MV-4-11 (cell line): Measurements from ENCODE around the gene PAAF1.
"Not testable (repeated sequence)": the region's sequence is repeated elsewhere in the genome, so short reads cannot be mapped to it uniquely, and the experiment has no call there.

Source experiments
- DNase-seq: peaks from one replicate; lab custom pipeline; 2025; lab: John Stamatoyannopoulos, UW

Gene PAAF1

GRCh38 chr11:73883856-73884255, 7.1 kb downstream of the PAAF1 start:
- DNase-seq, result no peak

GRCh38 chr11:73888244-73888643, 11.4 kb downstream of the PAAF1 start:
- DNase-seq, result no peak

GRCh38 chr11:73889019-73889418, 12.2 kb downstream of the PAAF1 start:
- DNase-seq, result peak; percentile 9

DNA sequence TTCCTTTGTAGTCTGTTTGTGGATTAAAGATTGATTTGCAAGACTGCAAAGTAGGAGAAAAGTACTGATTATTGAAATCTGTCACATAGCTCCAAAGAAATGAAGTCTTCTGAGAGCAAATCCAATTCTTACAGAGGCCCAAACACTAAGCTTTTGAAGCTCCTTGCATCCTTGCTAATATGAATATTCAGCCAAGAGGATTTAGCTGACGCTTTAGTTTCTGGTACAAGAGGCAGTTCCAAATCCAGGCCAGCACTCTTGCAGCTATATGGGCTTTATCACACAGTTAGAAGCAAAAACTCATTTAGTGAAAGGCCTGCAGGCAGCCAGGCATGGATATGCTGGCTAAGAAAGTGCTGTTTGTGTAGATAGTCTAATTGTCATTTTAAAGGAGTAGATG, 12.7 kb downstream of the PAAF1 start:
- no peak for DNase-seq

GRCh38 chr11:73893041-73893440, 16.2 kb downstream of the PAAF1 start:
- no peak for DNase-seq

DNA sequence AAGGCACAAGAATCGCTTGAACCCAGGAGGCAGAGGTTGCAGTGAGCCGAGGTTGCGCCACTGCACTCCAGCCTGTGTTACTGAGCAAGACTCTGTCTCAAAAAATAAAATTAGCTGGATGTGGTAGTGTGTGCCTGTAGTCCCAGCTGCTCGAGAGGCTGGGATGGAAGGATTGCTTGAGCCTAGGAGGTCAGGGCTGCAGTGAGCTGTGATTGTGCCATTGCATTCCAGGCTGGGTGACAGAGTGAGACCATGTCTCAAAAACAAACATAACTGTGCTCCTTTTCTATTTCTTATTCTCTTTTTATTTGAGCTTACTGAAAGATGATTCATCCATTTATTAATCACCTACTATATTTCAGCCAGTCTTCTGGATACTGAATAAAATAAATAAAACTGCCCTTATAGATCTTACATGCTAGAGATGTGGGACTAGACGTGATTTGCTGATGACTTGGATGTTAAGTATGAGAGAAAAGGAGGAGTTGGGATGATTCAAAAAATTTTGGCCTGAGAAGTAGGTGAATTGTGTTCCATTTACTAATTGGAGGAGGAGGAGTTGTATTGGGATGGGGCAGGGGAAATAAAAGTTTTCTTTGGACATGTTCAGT, 18.0 kb downstream of the PAAF1 start:
- DNase-seq, result no peak

GRCh38 chr11:73902303-73902702, 25.5 kb downstream of the PAAF1 start:
- DNase-seq, result no peak

GRCh38 chr11:73907191-73907590, 30.4 kb downstream of the PAAF1 start:
- DNase-seq, result peak; percentile 54

DNA sequence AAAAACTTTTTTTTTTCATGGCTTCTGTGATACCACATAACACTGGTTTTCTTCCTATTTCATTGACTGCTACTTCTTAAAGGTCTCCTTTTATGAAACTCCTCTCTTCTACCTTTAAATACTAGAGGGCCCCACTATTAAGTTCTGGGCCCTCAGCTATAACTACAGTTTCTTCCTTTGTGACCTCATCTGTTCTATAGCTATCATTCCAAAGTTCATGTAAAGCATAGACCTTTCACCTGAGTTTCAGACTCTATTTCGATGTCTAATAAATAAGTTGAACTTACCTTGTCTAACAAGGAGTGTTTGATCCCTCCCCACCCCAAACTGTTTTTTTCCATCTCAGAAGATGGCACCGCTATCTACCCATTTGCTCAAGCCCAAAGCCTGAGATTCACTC, 35.2 kb downstream of the PAAF1 start:
- DNase-seq, result no peak

DNA sequence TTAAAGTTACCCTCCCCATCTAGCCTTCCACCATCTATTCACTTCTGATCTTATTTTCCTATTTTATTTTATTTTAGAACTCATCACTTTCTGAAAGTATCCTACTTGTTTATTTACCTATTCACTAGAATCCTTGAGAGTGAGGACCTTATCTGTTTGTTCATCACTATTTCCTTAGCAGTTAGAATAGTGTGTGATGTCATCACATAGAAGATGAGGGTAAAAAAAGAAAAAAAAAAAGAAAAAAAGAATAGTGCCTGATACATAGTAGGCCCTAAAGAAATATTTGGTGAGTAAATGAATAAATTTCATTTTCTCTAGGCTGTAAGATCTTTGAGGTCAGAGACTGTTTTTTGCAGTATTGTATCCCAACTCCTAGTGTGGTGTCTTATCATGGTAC, 36.7 kb downstream of the PAAF1 start:
- DNase-seq, result no peak

GRCh38 chr11:73914284-73914683, 37.5 kb downstream of the PAAF1 start:
- no peak for DNase-seq

DNA sequence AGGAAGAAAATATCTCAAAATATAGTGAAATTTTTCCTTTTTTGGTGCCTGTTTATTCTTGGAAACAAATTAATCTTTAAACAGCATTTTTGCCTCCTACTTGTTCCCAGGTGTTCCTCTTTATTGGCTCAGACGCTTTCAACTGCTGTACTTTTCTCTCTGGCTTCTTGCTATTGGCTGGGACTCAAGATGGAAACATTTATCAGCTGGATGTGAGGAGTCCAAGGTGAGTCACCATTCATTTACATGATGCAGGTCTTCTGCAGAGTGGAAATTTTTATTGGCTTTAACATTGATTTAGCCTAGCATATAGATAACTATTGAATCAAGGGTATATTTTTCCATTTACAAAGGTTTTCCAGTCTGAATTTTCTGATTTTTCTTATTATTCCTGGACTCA, 39.6 kb downstream of the PAAF1 start:
- DNase-seq, result no peak

- DNase-seq, result no peak
These were observed 44.4 kb downstream of the PAAF1 start for GRCh38 chr11:73921180-73921579.

DNA sequence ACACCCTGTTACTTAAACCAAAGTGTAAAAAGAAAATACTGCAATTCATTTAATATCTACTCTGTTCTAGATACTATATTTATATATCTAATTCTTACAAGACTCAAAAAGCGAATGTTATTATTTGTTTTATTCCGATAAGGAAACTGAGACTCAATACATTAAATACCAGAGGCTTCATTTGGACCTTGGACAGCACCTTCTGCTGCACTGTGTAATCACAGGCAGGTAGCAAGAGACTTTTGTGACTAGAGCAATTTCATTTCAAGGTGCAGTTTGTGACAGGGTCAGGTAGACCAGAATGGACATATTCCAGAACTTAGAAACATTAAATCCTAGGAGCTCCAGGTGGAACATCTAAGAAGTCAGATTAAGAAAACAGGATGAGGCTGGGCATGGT, 52.6 kb downstream of the PAAF1 start:
- DNase-seq, result no peak

DNA sequence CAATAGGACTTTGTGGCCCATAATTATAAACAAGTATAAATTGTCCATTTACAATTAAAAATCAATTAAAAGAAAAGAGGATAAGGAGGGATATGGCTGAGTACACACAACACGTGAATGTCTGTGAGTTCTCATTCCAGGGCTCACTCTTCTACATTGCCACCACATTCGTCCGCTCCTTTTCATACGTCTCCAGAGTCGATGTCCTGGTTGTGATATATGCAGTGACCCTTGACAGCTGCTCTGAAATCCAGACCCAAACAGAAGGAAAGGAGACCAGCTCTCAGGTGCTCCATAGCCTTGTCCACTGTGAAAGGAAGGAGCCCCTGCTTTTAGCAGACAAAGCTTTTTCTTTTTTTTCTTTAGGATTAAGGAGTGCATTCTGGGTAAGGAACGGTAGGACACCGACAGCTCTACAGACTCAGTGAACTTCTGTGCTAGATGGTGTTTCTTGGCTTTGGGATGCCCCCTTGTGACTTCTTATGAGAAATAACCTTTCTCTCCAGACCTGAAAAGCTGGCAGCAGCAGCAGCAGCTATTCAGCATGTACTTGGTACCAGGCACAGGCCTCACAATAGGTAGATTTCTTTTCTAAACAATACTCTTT, 54.3 kb downstream of the PAAF1 start:
- DNase-seq, result peak; percentile 32

DNA sequence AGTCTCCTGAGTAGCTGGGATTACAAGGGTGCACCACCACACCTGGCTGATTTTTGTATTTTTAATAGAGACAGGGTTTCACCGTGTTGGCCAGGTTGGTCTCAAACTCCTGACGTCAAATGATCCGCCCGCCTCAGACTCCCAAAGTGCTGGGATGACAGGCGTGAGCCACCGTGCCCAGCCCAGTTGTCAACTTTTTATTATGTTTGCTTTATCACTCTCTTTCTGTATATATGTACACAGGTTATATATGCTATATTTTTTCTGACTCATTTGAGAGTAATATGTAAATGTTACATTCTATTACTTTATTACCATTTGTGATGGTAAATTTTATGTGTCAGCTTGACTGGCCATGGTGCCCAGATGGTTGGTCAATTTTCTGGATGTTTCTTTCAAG, 55.2 kb downstream of the PAAF1 start:
- DNase-seq, result no peak

- DNase-seq, result no peak
These were observed 56.0 kb downstream of the PAAF1 start for GRCh38 chr11:73932781-73933180.

- not testable (repeated sequence) for DNase-seq
These were observed 59.2 kb downstream of the PAAF1 start for GRCh38 chr11:73936047-73936446.

GRCh38 chr11:73939096-73939495, 62.3 kb downstream of the PAAF1 start:
- no peak for DNase-seq

DNA sequence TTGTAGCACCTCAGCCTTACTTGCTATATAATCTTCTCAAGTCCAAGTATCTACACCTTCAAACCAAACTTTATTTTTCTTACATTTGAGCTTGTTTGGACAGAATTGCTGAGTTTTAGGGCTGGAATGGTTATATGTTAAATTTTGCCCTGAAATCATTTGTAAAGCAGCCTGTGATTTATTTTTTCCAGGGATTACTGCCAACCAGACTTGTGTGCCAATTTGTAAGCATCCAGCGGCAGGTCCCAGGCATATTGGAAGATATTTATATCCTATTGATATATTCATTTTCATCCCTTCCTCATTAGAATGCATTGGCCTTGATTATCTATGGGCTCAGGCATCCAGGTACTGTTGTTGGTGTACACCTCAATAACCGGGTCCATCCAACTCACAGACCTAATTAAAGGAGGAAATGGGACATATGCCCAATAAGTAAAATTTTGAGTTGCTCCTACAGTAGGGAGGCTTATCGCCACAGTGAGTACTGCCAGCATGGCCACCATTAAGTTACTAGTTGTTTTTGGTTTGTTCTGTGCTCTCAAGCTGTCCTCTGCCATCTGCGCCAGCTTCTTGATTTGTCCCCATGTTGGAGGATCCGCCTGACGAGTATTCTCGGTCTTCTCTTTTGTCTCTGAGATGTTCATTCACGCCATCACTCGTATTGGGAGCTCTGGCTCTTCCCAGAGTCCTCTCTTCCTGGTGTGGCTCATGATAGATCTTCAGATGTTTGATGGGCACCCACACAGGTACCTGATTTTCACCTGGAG, 64.2 kb downstream of the PAAF1 start:
- DNase-seq, result no peak

- no peak for DNase-seq
These were observed 65.2 kb downstream of the PAAF1 start for GRCh38 chr11:73942010-73942409.

DNA sequence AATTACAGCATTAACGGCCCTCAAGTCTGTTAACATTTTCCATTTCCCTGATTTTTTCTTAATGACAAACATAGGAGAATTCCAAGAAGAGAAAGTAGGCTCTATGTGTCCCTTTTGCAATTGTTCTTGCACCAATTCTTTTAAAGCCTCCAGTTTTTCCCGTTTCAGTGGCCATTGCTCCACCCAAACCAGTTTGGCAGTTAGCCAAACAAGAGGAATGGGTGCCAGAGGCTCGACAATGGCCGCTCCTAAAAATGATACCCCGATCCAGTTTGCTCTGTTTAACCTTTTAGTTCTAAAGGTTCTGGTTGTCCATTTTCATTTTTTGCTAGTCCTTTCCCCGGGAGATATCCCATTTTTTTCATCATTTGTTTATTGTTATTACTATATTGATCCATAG, 67.3 kb downstream of the PAAF1 start:
- DNase-seq, result no peak

DNA sequence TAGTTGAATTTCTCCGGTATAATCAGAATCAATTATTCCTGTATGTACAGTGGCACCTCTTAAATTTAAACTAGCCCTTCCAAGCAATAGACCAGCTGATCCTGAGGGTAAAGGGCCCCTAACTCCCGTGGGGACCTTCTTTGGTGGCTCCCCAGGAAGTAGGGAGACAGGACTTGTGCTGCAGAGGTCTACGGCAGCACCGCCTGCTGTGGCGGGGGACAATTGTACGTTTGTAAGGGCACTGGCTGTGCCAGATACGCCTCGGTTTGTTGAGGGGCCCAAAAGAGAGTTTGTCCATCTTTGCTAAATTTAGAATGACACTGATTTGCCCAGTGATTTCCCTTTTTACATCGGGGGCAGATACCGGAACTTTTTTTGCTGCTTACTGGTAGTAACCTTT, 68.1 kb downstream of the PAAF1 start:
- no peak for DNase-seq

DNA sequence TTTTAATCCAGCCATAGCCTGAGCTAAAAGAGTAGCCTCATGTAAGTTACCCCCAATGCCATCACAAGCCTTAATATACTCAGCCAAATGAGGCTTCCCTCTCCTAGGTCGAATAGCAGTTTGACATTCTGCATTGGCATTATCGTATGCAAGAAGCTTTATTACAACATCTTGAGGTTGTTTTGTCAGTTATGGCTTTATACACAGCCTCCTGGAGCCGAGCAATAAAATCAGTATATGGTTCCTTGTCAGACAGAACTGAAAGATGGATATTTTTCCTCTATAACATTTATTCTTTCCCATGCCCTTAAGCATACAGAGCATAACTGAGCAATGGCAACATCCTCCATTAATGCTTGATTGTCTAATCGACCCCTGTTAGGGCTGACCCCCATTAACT, 68.6 kb downstream of the PAAF1 start:
- DNase-seq, result peak; percentile 44
